ENCODE data around the gene PRKG1. TPM values are rescaled to one million over a fixed set of nuclear protein-coding genes. Genes with fewer than 3 reads are reported as not detected.

Gene PRKG1
- total RNA-seq, 1 donor from 2014 or later: 17.9 TPM

GRCh38 chr10:51617576-51618235, 543.4 kb downstream of the PRKG1 start:
- TF ChIP-seq CTCF (IDR thresholded peaks at IDR 0.05): no peak
- TF ChIP-seq POLR2AphosphoS5 (IDR thresholded peaks at IDR 0.05; ENCODE audit: insufficient read depth in 1 of 2, low read depth in 1 of 2): no peak
- no peak for TF ChIP-seq POLR2A (IDR thresholded peaks at IDR 0.05)
- Histone ChIP-seq H3K36me3 (no peaks in the 10 kb centered on the region), H3K4me1 (no peaks in the 10 kb centered on the region), H3K27me3 (no peaks in the 10 kb centered on the region), H3K4me3 (no peak overlapping the region), H3K27ac (no peak overlapping the region), H3K9me3 (no peaks in the 10 kb centered on the region)
- intact Hi-C loops (cut with DNase I): no loop called here
- DNase-seq (ENCODE audit: extremely low spot score in 2 of 2): no peak

GRCh38 chr10:51619365-51619764, 545.1 kb downstream of the PRKG1 start:
- intact Hi-C loops (cut with DNase I): no loop called here
- Histone ChIP-seq H3K27ac (no peak overlapping the region), H3K36me3 (no peaks in the 10 kb centered on the region), H3K4me1 (no peaks in the 10 kb centered on the region), H3K9me3 (no peaks in the 10 kb centered on the region), H3K27me3 (no peaks in the 10 kb centered on the region), H3K4me3 (no peak overlapping the region)
- no peak for DNase-seq (ENCODE audit: extremely low spot score in 2 of 2)
- TF ChIP-seq POLR2AphosphoS5 (IDR thresholded peaks at IDR 0.05; ENCODE audit: insufficient read depth in 1 of 2, low read depth in 1 of 2): no peak
- no peak for TF ChIP-seq POLR2A (IDR thresholded peaks at IDR 0.05)
- TF ChIP-seq CTCF (IDR thresholded peaks at IDR 0.05): no peak

- H3K27ac ChIP-seq: no peak overlapping the region
- H3K36me3 ChIP-seq: no peaks in the 10 kb centered on the region
- DNase-seq (ENCODE audit: extremely low spot score in 2 of 2): no peak
- H3K27me3 ChIP-seq: no peaks in the 10 kb centered on the region
- no peak for TF ChIP-seq POLR2A (IDR thresholded peaks at IDR 0.05)
- no peak for TF ChIP-seq CTCF (IDR thresholded peaks at IDR 0.05)
- no peak for TF ChIP-seq POLR2AphosphoS5 (IDR thresholded peaks at IDR 0.05; ENCODE audit: insufficient read depth in 1 of 2, low read depth in 1 of 2)
- intact Hi-C loops (cut with DNase I): no loop called here
- no peaks in the 10 kb centered on the region for H3K9me3 ChIP-seq
- no peak overlapping the region for H3K4me3 ChIP-seq
- H3K4me1 ChIP-seq: no peaks in the 10 kb centered on the region
Measured at GRCh38 chr10:51620131-51620530, 545.8 kb downstream of the PRKG1 start.

GRCh38 chr10:51624013-51624412, 549.7 kb downstream of the PRKG1 start:
- Histone ChIP-seq H3K9me3 (no peaks in the 10 kb centered on the region), H3K27ac (no peak overlapping the region), H3K4me3 (no peak overlapping the region), H3K4me1 (no peaks in the 10 kb centered on the region), H3K36me3 (no peaks in the 10 kb centered on the region), H3K27me3 (no peaks in the 10 kb centered on the region)
- DNase-seq (ENCODE audit: extremely low spot score in 2 of 2): no peak
- TF ChIP-seq CTCF (IDR thresholded peaks at IDR 0.05) (no peak), POLR2A (IDR thresholded peaks at IDR 0.05) (no peak), POLR2AphosphoS5 (IDR thresholded peaks at IDR 0.05; ENCODE audit: insufficient read depth in 1 of 2, low read depth in 1 of 2) (no peak)
- intact Hi-C loops (cut with DNase I): no loop called here

- intact Hi-C loops (cut with DNase I): no loop called here
- DNase-seq (ENCODE audit: extremely low spot score in 2 of 2): no peak
- no peak overlapping the region for H3K27ac ChIP-seq
Measured at GRCh38 chr10:51629934-51630639, 555.8 kb downstream of the PRKG1 start.

More at GRCh38 chr10:51629934-51630639, 555.8 kb downstream of the PRKG1 start:
- Histone ChIP-seq H3K36me3 (no peaks in the 10 kb centered on the region), H3K9me3 (no peaks in the 10 kb centered on the region), H3K4me1 (peaks cover 9% of the 10 kb centered on the region), H3K27me3 (no peaks in the 10 kb centered on the region), H3K4me3 (no peak overlapping the region)
- TF ChIP-seq POLR2A (IDR thresholded peaks at IDR 0.05) (no peak), POLR2AphosphoS5 (IDR thresholded peaks at IDR 0.05; ENCODE audit: insufficient read depth in 1 of 2, low read depth in 1 of 2) (no peak), CTCF (IDR thresholded peaks at IDR 0.05) (no peak)
